Measurements from ENCODE around the gene CALML6. TPM values are rescaled to one million over a fixed set of nuclear protein-coding genes. Genes with fewer than 3 reads are reported as not detected.

CALML6 gene
- total RNA-seq, 4 donors from 2014 or later, result not detected

DNA sequence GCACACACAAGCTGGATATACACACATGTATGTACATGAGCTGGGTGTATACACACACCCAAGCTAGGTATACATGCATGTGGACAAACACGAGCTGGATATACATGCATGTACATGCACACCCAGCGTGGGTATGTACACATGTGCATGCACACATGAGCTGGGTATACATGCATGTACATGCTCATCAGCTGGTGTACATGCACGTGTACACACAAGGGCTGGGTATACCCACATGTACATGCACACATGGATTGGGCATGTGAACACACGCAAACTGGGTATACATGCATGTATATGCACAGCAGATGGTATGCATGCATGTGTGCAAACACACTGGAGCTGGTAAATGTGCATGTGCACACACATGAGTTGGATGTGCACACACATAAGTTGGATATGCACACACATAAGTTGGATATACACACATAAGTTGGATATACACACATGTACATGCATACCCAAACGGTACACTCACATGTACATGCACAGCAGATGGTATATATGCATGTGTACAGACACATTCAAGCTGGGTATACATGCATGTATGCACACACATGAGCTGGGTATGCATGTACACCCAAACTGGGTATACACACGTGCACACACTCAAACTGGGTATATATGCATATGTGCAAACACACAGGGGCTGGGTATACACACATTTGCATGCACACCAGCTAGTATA is 16.7 kb upstream of the CALML6 start:
- no peak for DNase-seq
- H3K4me1 ChIP-seq, result peaks cover 8 to 48% (median 19%) of the 10 kb centered on the region in 4 donors

DNA sequence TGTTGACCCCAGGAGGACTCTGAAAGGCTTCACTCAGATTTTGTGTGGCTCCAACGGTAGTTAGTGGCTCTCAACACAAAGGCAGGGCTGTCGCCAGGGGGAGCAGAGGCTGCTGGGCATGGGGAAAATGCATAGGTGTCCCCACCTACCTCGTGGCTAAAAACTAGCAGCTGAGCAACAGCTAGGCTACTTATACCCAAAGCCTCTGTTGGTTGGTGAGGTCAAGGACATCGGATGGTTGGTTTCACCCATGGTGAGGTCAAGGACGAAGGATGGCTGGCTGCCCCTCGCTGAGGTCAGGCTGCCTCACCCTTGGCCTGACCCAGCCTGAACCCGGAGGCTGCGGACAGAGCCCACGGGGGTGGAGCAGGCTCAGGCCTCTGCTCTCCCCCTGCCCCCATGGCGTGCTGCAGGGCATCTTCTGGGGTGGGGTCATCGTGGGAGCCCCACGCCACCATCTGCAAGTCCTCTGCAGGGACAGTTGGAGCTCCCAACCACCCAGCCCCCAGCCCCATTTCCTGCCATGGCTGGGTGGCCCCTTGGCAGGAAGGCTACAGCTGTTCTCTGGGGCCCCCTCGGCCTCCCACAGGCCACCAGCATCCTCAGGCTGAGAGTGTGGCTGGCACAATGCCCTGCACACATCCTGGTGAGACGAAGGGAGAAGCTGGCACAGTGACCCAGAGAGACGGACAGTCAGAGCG is 15.6 kb upstream of the CALML6 start:
- Histone ChIP-seq H3K4me1 (peaks cover 8 to 40% (median 16%) of the 10 kb centered on the region in 4 donors), H3K9me3 (no peaks in the 10 kb centered on the region), H3K36me3 (no peaks in the 10 kb centered on the region), H3K4me3 (no peak overlapping the region), H3K27ac (no peak overlapping the region), H3K27me3 (no peaks in the 10 kb centered on the region)
- DNase-seq, result no peak
- TF ChIP-seq POLR2A (IDR thresholded peaks at IDR 0.05), result no peak
- TF ChIP-seq, protein P1, sequence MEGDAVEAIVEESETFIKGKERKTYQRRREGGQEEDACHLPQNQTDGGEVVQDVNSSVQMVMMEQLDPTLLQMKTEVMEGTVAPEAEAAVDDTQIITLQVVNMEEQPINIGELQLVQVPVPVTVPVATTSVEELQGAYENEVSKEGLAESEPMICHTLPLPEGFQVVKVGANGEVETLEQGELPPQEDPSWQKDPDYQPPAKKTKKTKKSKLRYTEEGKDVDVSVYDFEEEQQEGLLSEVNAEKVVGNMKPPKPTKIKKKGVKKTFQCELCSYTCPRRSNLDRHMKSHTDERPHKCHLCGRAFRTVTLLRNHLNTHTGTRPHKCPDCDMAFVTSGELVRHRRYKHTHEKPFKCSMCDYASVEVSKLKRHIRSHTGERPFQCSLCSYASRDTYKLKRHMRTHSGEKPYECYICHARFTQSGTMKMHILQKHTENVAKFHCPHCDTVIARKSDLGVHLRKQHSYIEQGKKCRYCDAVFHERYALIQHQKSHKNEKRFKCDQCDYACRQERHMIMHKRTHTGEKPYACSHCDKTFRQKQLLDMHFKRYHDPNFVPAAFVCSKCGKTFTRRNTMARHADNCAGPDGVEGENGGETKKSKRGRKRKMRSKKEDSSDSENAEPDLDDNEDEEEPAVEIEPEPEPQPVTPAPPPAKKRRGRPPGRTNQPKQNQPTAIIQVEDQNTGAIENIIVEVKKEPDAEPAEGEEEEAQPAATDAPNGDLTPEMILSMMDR (IDR thresholded peaks at IDR 0.05), result no peak

More for the DNA sequence above, 16.7 kb upstream of the CALML6 start:
- Histone ChIP-seq H3K27me3 (no peaks in the 10 kb centered on the region), H3K4me3 (no peak overlapping the region), H3K36me3 (no peaks in the 10 kb centered on the region), H3K27ac (no peak overlapping the region), H3K9me3 (no peaks in the 10 kb centered on the region)
- TF ChIP-seq POLR2A (IDR thresholded peaks at IDR 0.05), result no peak
- TF ChIP-seq, protein P1 (IDR thresholded peaks at IDR 0.05), result no peak

DNA sequence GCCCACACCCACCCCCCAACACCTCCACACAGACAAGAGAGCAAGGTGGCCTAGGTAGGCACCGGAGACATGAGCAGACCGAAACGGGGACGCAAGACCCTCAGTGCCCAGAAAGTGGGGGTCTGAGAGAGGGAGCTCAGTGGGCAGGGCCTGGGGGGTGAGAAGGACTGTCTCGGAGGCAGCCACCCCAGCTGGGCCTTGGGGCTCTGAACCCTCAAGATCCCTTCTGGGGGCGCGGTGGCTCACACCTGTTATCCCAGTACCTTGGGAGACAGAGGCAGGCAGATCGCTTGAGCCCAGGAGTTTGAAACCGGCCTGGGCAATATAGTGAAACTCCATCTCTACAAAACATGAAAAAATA is 15.1 kb upstream of the CALML6 start:
- no peak for TF ChIP-seq POLR2A (IDR thresholded peaks at IDR 0.05)
- TF ChIP-seq, protein P1 (IDR thresholded peaks at IDR 0.05), result no peak
- no peak overlapping the region for H3K4me3 ChIP-seq
- H3K27me3 ChIP-seq, result no peaks in the 10 kb centered on the region
- peaks cover 8 to 36% (median 11%) of the 10 kb centered on the region in 4 donors for H3K4me1 ChIP-seq
- H3K36me3 ChIP-seq, result no peaks in the 10 kb centered on the region
- H3K9me3 ChIP-seq, result no peaks in the 10 kb centered on the region
- no peak overlapping the region for H3K27ac ChIP-seq
- DNase-seq, result no peak

DNA sequence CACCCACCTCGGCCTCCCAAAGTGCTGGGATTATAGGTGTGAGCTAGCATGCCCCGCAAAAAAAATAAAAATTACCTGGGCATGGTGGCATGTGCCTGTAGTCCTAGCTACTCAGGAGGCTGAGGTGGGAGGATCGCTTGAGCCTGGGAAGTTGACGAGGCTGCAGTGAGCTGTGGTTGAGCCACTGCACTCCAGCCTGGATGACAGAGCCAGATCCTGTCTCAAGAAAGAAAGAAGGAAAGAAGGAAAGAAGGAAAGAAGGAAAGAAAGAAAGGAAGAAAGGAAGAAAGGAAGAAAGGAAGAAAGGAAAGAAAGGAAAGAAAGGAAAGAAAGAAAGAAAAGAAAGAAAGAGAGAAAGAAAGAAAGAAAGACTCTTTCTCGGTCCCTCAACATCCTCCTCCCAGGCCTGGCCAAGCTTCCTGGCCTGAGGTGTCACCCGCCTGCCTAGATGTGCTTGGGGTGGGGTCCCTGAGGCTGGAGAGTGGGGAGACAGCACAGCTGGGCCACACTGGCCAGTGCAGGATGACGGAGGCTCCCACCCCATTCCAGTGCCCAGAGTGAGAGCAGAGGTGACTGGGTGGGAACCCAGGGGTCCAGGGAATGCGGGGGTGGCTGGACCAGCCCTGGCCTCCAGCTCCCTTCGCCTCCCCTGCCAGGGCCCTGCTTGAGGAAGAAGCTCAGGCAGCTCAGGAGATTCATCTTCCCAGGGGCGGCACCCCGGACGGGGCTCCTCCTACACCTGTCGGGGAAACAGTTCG is 14.0 kb upstream of the CALML6 start:
- Histone ChIP-seq H3K36me3 (no peaks in the 10 kb centered on the region), H3K27me3 (no peaks in the 10 kb centered on the region), H3K9me3 (no peaks in the 10 kb centered on the region), H3K4me1 (peaks cover 0 to 28% (median 1%) of the 10 kb centered on the region in 4 donors), H3K4me3 (no peak overlapping the region), H3K27ac (peak overlapping the region in 1 of 4 donors; percentile 25)
- TF ChIP-seq, protein P1 (IDR thresholded peaks at IDR 0.05), result no peak
- TF ChIP-seq POLR2A (IDR thresholded peaks at IDR 0.05), result no peak
- peak in 1 of 3 donors; percentile 61 for DNase-seq

DNA sequence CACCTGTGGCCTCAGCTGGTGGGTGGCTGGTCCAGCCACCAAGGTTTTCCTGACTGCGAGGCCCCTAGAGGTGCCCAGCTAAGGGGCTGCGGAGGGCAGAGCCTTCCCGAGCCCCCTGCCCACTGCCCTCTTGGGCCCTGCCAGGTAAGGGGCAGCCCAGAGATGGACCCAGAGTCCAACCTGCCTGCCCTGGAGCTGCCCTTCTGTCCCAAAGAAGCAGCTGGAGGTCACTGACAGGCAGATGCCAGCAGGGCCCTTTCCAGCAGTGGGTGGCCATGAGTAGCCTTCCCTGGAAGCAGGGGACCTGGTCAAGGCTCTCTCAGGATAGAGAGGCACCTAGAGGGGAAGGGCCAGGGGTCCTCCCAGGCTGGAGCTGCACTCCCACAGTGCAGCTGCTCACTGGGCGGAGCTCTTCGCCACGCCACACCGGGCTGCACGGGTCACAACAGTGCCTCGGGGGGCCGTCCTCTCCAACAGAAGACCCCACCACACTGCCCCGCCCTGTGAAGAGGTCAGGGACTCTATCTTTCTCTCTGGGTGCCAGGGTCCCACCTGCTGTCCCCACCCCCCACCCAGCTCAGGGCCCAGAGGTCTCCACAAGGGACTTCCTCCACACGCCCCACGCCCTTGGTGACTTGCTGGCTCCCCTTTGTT is 13.3 kb upstream of the CALML6 start:
- Histone ChIP-seq H3K4me3 (no peak overlapping the region), H3K27me3 (no peaks in the 10 kb centered on the region), H3K9me3 (no peaks in the 10 kb centered on the region), H3K36me3 (no peaks in the 10 kb centered on the region), H3K27ac (peak overlapping the region in 1 of 4 donors; percentile 25), H3K4me1 (peaks cover 0 to 26% (median 0%) of the 10 kb centered on the region in 4 donors)
- TF ChIP-seq, protein P1 (IDR thresholded peaks at IDR 0.05), result no peak
- no peak for TF ChIP-seq POLR2A (IDR thresholded peaks at IDR 0.05)
- peak in 1 of 3 donors; percentile 49 for DNase-seq

All from Peyer's patch (tissue), 4 donors.